KMS-11 (cell line): ENCODE measurements around the gene RAB4A.
A peak's percentile ranks its signal among the peaks of the same experiment; 100 is the strongest.

Source experiments
- H2AFZ ChIP-seq: fragments of 200-600 bp; sonication (generic); 2 replicates; pipeline ENCODE4 v1.6.1; 2016; ENCODE audit warnings: antibody characterized with exemption, mixed run types, low read depth
- H3K27ac ChIP-seq: fragments of 200-600 bp; sonication (generic); 2 replicates; pipeline ENCODE4 v1.6.1; 2016; ENCODE audit warnings: mild to moderate bottlenecking, mixed run types
- H3K27me3 ChIP-seq: fragments of 200-600 bp; sonication (generic); 2 replicates; pipeline ENCODE4 v1.6.1; 2017; ENCODE audit warnings: mild to moderate bottlenecking, low read depth, mixed run types, moderate library complexity; ENCODE audit not compliant: insufficient read depth
- H3K36me3 ChIP-seq: fragments of 200-600 bp; sonication (generic); 2 replicates; pipeline ENCODE4 v1.6.1; 2017; ENCODE audit warnings: mild to moderate bottlenecking, mixed run types; ENCODE audit not compliant: insufficient read depth
- H3K4me1 ChIP-seq: fragments of 200-600 bp; sonication (generic); 2 replicates; pipeline ENCODE4 v1.6.1; 2016; ENCODE audit warnings: mild to moderate bottlenecking, low read depth, mixed run types; ENCODE audit not compliant: poor library complexity, severe bottlenecking
- H3K4me2 ChIP-seq: fragments of 200-600 bp; sonication (generic); 2 replicates; pipeline ENCODE4 v1.7.0; 2016; ENCODE audit warnings: mild to moderate bottlenecking, mixed run types
- H3K4me3 ChIP-seq: fragments of 200-600 bp; sonication (generic); IDR thresholded peaks from 2 replicates; pipeline ENCODE4 v1.6.1; 2017; ENCODE audit warnings: low read depth, low read length, mixed read lengths; ENCODE audit not compliant: insufficient read depth
- H3K79me2 ChIP-seq: fragments of 200-600 bp; sonication (generic); 2 replicates; pipeline ENCODE4 v1.6.1; 2016; ENCODE audit warnings: low read depth, mixed run types; ENCODE audit not compliant: insufficient read depth
- H3K9ac ChIP-seq: fragments of 200-600 bp; sonication (generic); 2 replicates; pipeline ENCODE4 v1.6.1; 2016; ENCODE audit warnings: mild to moderate bottlenecking, mixed run types
- H4K20me1 ChIP-seq: fragments of 200-600 bp; sonication (generic); 2 replicates; pipeline ENCODE4 v1.6.1; 2016; ENCODE audit warnings: mild to moderate bottlenecking, mixed run types; ENCODE audit not compliant: insufficient read depth
- TF ChIP-seq, protein P1 (sequence below): fragments of 200-600 bp; sonication (generic); conservative IDR thresholded peaks from 2 replicates; pipeline ENCODE4 v1.6.1; 2017; ENCODE audit warnings: low read depth, mild to moderate bottlenecking, antibody characterized with exemption, low read length, moderate library complexity, mixed read lengths

RAB4A gene, protein sequence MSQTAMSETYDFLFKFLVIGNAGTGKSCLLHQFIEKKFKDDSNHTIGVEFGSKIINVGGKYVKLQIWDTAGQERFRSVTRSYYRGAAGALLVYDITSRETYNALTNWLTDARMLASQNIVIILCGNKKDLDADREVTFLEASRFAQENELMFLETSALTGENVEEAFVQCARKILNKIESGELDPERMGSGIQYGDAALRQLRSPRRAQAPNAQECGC

DNA sequence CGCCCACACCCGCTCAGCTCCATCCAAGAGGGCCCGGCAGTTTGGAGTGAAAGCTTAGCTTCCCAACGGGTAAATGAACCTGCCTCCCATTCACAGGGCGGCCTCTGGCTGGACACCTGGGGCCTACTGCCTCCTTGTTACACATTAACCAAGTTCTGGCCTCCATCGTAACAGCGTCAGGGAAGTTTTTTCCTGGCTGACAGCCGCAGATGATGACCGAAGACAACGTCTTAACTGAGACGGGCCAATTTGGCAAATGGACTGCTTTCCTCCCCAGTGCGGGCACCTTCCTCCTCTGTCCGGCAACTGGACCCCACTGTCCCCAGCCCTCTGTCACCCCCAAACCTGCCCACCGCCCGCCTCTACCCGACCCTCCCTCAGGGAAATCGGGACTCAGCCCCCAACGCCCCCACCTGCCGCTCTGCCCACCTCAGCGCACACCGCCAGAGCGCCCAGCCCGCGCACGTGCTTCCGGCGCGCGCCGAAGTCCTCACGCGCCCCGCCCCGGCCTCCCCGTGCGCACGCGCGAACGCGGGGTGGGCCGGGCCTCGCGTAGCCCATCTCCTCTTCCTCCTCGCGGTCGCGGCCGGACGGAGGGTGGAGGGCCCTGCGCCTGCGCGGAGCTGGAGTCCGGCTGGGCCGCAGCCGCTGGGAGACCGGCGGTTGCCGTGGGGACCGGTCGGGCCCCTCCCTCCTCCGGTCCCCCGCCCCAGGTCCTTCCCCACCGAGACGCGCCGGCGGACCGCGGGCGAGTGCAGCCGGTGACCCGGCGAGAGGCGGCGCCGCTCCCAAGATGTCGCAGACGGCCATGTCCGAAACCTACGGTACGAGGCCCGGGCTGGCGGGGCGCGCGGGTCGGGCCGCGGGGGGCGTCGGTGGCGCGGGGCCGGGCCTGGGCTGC is at the start of gene RAB4A:
Gene RAB4A, plus strand, starts transcription at position 565 of the 901 bp plus-strand sequence. Its CDS starts 229 bp downstream, at position 794.
- Histone ChIP-seq H3K9ac (peak within 1 kb of the TSS; percentile 60; the same call in 1 of the 2 replicates), H3K36me3 (no peaks in the 10 kb centered on the region), H2AFZ (peak within 1 kb of the TSS; percentile 89), H3K27me3 (no peaks in the 10 kb centered on the region), H3K79me2 (peaks cover 41% of the 10 kb centered on the region), H4K20me1 (no peaks in the 10 kb centered on the region; the same call in 1 of the 2 replicates), H3K4me3 (peak within 1 kb of the TSS; percentile 78), H3K4me2 (peak within 1 kb of the TSS; percentile 83), H3K4me1 (peaks cover 21% of the 10 kb centered on the region), H3K27ac (peak within 1 kb of the TSS; percentile 38; the same call in 1 of the 2 replicates)
- TF ChIP-seq, protein P1, sequence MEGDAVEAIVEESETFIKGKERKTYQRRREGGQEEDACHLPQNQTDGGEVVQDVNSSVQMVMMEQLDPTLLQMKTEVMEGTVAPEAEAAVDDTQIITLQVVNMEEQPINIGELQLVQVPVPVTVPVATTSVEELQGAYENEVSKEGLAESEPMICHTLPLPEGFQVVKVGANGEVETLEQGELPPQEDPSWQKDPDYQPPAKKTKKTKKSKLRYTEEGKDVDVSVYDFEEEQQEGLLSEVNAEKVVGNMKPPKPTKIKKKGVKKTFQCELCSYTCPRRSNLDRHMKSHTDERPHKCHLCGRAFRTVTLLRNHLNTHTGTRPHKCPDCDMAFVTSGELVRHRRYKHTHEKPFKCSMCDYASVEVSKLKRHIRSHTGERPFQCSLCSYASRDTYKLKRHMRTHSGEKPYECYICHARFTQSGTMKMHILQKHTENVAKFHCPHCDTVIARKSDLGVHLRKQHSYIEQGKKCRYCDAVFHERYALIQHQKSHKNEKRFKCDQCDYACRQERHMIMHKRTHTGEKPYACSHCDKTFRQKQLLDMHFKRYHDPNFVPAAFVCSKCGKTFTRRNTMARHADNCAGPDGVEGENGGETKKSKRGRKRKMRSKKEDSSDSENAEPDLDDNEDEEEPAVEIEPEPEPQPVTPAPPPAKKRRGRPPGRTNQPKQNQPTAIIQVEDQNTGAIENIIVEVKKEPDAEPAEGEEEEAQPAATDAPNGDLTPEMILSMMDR: no peak

DNA sequence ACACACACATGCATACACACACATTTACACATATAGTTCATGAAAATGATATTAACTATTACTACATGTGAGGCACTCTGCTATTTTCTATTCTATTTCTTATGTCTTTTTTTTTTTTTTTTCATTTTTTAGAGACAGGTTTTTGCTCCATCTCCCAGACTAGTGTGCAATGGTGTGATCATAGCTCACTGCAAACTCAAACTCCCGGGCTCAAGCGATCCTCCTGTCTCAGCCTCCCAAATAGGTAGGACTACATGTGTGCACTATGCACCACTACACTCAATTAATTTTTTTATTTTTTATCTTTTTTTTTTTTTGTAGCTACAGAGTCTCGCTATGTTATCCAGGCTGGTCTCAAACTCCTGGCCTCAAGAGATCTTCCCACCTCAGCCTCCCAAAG is 48.8 kb upstream of the RAB4A start:
- no peak overlapping the region for H3K27ac ChIP-seq

DNA sequence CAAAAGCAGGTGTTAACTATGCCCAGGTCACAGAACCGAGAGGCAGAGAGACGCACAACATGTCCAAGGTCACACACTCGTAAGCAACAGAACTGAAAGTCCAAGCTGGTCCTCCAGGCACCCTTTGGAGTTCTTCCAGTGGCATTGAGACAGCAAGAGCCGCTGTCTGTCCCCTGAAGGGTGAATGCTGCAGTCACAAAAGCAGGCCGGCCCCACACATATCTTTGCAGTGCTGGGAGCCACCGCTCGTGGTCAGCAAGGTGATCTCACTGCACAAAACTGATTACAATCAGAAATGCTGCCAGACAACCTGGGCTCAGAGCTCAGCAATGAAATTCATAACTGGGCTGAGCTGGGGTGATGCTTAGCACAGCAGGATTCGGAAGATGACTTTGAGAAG is 47.4 kb upstream of the RAB4A start:
- Histone ChIP-seq H2AFZ (no peak overlapping the region), H3K4me1 (no peaks in the 10 kb centered on the region), H3K27ac (no peak overlapping the region), H3K27me3 (no peaks in the 10 kb centered on the region), H3K79me2 (no peaks in the 10 kb centered on the region), H3K9ac (no peak overlapping the region), H4K20me1 (no peaks in the 10 kb centered on the region), H3K4me2 (no peak overlapping the region), H3K4me3 (no peak overlapping the region), H3K36me3 (no peaks in the 10 kb centered on the region)
- TF ChIP-seq, protein P1: no peak

More for the DNA sequence above, 48.8 kb upstream of the RAB4A start:
- H3K4me2 ChIP-seq: no peak overlapping the region
- H3K4me3 ChIP-seq: no peak overlapping the region
- no peaks in the 10 kb centered on the region for H3K4me1 ChIP-seq
- TF ChIP-seq, protein P1: no peak
- H2AFZ ChIP-seq: no peak overlapping the region
- H4K20me1 ChIP-seq: no peaks in the 10 kb centered on the region
- H3K79me2 ChIP-seq: no peaks in the 10 kb centered on the region
- no peaks in the 10 kb centered on the region for H3K27me3 ChIP-seq
- no peak overlapping the region for H3K9ac ChIP-seq
- H3K36me3 ChIP-seq: no peaks in the 10 kb centered on the region

DNA sequence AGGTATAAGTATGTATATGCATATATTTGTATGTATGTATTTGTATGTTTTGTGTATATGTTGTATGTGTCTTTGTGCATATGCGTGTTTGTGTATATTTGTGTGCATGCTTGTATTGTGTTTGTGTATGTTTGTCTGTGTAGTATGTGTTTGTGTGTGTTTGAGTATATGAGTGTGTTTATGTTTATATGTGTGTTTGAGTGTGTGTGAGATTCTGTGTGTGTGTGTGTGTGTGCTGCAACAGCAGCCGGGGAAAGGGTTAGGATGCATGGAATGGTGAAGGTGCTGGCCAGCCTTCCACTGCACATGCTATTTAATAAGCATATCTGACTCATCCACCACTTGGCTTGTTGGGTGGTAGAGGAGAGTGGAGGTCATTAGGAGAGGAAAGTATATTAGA is 46.6 kb upstream of the RAB4A start:
- Histone ChIP-seq H2AFZ (no peak overlapping the region), H3K36me3 (no peaks in the 10 kb centered on the region), H4K20me1 (no peaks in the 10 kb centered on the region), H3K27me3 (no peaks in the 10 kb centered on the region), H3K27ac (no peak overlapping the region), H3K4me1 (no peaks in the 10 kb centered on the region), H3K4me3 (no peak overlapping the region), H3K9ac (no peak overlapping the region), H3K4me2 (no peak overlapping the region), H3K79me2 (no peaks in the 10 kb centered on the region)
- TF ChIP-seq, protein P1: no peak
